ENCODE measurements around the gene FNBP1.

The FNBP1 gene
- 379 to 412 reads per million in 2 donors for total RNA-seq

DNA sequence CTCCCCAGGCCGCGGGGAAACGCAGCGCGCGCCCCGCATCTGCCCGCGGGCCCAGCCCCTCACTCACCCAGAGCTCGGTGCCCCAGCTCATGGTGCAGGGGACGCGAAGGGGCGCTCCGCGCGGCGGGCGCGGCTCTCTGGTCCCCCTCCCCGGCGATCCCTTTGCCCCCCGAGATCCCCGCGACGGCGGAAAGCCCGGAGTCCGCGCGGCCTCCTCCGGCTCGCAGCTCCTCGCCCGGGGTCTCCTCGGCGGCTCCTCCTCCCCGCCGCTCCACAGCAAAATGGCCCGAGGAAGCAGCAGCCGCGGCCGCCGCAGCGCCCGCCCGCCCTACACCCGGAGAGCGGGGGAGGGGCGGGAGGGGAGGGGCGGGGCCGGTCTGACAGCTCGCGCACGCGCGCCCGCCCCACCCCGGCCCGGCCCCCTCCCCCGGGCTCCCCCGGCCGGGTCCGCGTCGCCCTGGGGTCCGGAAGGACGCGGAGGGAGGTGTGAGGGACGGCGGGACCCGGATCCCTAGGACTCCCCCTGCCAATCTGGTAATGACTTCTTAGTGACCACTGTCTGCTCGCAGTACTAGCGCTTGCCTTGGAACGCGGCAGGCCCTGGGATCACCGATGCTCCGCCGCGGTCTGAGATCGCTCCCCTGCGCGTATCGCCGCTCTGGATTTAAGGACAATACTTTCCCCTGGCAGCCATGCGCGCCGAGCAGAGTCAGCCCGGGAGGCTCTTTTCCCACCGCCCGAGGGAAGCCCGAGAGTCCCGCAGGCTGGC lies at the start of gene FNBP1:
Gene FNBP1 (minus strand): TSS at position 305 of the 769 bp plus-strand sequence. CDS start 214 bp downstream, at position 91.
- DNase-seq: peak; percentile 72

- DNase-seq: no peak
Measured at GRCh38 chr9:130090915-130091314, 47.9 kb upstream of the FNBP1 start.

- DNase-seq: no peak
Measured at GRCh38 chr9:130089141-130089540, 46.2 kb upstream of the FNBP1 start.

- no peak for DNase-seq
Measured at GRCh38 chr9:130088051-130088450, 45.1 kb upstream of the FNBP1 start.

DNA sequence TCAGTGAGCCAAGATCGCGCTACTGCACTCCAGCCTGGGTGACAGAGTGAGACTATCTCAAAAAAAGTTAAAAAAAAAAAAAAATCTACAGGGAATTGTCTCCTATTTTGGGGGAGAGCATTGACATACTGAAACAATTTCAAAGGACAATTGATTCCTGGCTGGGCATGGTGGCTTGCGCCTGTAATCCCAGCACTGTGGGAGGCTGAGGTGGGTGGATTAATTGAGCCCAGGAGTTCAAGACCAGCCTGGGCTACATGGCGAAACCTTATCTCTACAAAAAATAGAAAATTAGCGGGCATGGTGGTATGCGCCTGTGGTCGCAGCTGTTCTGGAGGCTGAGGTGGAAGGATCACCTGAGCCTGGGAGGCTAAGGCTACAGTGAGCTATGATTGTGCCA lies 41.3 kb upstream of the FNBP1 start:
- DNase-seq: no peak

DNA sequence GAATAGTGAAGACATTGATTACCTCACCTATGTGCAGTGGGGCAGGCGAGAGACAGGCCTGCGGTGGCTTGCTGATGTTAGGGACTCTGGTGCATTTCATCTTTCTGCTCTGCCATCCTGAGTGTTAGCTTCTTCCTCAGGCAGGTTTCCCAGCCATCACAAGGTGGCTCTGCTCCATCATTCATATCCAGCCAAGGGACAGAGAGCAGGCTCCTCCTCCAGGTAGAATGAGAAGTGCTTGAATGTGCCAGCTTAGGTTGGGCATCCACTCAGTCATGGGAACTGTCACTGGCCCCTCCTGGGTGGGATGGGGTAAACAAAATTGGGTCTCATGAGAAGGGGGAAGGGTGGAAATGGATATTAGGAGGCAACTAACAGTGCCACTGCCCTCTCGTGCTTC lies 35.6 kb upstream of the FNBP1 start:
- DNase-seq: no peak

DNA sequence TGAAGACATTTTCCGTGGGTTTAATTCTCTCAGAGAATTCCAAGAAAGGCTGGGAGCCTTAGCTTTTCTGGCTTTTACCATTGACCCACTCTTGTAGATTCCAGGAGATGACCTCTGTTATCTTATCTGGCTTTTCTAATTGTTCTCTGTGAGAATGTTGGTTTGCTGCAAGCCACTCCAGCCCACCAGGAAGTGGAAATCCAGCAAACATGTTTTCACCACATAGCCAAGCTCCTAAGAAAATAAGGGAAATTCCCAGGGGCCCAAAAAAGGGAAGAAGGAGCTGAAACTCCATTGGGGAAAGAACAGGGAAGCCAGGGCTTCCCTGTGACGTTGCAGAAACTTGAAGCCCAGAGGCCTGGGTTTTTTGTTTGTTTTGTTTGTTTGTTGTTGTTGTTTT lies 30.4 kb upstream of the FNBP1 start:
- DNase-seq: no peak

DNA sequence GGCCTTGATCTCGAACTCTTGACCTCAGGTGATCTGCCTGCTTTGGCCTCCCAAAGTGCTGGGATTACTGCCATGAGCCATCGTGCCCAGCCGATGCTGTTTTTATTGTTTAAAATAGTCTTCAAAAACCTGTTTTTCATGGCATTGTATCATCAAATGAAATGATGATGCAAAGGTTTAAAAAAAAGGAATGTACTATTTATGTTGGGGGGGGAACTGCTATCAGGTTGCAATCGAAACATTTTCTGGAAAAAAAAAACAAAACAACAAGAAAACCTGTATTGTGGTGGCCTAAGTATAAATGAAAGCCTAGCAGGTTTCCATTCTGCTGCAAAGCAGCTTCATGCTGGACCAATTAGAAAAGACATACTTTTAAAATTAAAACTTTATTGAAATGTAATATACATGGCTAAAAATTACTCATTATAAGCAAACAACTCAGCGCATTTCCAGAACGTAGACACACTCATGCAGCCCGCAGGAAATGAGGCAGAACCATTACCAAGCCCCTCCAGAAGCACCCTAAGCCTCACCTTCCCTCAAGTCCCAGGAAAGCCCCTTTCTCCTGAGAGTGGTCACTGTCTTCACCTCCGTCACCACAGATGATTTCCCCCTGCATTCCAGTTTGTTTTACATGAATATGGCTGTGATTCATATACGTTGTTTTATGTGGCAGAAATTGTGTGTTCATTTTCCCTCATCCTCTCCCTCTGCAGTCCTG lies 29.7 kb upstream of the FNBP1 start:
- no peak for DNase-seq

GRCh38 chr9:130069048-130069447 lies 26.1 kb upstream of the FNBP1 start:
- no peak for DNase-seq

DNA sequence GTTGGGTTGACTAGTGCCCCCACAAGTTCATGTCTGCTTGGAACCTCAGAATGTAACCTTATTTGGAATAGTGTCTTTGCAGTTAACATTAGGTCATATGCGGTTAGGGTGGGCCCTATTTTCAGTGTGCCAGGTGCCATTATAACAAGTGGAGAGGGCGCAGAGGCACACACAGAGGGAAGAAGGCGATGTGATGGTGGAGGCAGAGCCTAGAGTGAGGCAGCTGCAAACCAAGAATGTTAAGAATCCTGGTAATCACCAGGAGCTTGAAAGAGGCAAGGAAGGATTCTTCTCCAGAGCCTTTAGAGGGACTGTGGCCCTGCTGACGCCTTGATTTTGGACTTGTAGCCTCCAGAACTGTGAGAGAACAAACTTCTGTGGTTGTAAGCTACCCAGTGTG lies 21.6 kb upstream of the FNBP1 start:
- no peak for DNase-seq

DNA sequence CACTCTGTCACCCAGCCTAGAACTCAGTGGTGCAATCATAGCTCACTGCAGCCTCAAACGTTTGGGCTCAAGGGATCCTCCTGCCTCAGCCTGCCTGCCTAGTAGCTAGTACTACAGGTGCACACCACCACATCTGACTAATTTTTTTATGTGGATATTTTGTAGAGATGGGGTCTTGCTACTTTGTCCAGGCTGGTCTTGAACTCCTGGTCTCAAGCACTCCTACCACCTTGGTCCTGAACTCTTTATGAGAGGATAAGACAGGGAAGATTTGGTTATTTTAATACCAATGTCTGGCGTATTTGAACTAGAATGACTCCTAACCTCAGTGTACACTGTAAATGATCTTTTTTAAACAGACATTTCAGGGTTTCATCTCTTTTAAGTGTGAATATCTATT lies 19.8 kb upstream of the FNBP1 start:
- no peak for DNase-seq

DNA sequence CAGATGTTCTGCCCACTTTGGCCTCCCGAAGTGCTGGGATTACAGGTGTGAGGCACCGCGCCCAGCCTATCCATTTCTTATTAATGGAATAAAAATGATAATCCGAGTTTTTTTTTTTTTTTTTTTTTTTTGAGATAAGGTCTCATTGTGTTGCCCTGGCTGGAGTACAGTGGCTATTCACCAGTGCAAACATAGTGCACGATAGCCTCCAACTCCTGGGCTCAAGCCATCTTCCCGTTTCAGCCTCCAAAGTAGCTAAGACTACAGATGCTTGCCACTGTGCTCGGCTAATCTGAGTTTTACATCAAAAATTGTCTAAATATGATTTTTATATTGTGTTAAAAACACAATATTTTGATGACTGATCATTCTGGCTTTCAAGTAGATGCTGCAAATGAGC lies 17.3 kb upstream of the FNBP1 start:
- DNase-seq: no peak

DNA sequence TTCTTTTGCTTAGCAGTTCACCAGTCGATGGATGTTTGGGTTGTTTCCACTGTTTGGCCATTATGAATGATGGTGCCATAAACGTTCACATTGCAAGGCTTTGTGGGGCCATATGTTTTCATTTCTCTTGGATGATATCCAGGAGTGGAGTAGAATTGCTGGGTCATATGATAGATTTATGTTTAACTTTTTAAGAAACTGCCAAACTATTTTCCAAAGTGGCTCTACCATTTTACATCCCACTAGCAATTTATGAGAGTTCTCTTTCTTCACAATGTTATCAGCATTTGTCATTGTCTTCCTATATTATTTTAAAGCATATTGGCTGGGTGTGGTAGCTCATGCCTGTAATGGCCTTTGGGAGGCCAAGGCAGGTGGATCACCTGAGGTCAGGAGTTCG lies 15.9 kb upstream of the FNBP1 start:
- DNase-seq: no peak

- DNase-seq: no peak
Measured at GRCh38 chr9:130058154-130058553, 15.2 kb upstream of the FNBP1 start.

- DNase-seq: no peak
Measured at GRCh38 chr9:130054820-130055219, 11.8 kb upstream of the FNBP1 start.

GRCh38 chr9:130054325-130054786 lies 11.4 kb upstream of the FNBP1 start:
- no peak for DNase-seq

GRCh38 chr9:130053504-130054324 lies 10.7 kb upstream of the FNBP1 start, which contains the start of gene GPR107:
GPR107 (plus strand) TSS chr9:130053906; CDS start chr9:130053933, 27 bp downstream.
- DNase-seq: peak; percentile 55

DNA sequence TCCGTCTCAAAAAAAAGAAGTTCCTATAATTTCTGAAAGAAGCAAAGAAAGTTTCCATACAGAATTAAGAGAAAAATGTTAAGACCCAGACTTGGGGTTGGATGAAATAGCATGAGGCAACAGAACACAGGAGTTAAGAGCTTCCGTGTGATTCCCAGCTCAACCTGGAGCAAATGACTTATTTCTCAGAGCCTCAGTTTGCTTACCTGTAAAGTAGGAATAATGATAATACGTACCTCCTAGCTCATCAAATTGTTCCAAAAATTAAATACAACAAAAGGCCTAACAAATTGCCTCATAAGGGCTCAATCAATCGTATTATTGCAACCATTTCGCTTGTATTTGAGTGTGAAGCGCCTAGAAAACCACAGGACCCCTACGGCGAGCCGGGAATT lies 10.1 kb upstream of the FNBP1 start:
- no peak for DNase-seq

- DNase-seq: no peak
Measured at GRCh38 chr9:130051855-130052254, 8.9 kb upstream of the FNBP1 start.

DNA sequence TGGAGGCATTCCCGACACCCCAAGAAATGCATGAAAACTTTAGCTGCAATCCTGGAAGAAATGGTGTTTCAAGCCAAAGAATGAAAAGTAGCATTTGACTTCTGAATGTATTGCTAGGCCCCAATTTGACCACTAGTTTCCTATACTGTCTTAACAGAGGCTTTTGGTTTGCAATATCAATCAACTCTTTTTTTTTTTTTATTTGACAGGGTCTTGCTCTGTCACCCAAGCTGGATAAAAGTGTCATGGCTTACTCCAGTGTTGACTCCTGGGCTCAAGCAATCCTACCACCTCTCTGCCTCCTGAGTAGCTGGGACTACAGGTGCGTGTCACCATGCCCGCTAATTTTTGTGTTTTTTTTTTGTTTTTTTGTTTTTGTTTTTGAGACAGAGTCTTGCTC lies 7.5 kb upstream of the FNBP1 start:
- no peak for DNase-seq

DNA sequence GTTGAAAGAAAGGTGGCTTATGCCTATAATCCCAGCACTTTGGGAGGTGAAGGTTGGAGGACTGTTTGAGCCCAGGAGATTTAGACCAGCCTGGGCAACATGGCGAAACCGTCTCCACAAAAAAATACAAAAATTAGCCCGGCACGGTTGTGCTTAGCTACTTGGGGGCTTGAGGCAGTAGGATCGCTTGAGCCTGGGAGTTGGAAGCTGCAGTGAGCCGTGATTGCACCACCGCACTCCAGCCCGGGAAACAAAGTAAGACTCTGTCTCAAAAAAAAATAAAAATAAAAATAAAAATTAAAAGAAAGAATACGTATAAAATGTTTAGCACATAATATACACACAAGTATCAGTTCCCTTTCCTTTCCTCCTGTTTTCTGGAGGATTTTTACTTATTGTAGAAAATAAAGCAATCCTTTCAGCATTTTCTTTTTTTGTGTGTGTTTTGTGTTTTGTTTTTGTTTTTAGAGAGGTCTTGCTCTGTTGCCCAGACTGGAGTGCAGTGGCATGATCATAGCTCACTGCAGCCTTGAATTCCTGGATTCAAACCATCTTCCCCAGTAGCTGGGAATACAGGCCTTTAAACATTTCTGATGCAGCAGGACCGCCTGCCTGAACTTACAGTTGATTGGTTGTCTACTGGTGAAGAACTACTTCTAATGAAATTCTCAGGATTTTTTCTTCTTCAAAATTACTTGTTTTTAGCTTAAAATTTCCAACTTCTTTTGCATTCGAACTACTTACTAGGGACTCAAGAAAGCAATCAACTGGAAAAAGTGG lies 6.6 kb upstream of the FNBP1 start:
- DNase-seq: no peak

- DNase-seq: no peak
Measured at GRCh38 chr9:130045725-130046450, 2.9 kb upstream of the FNBP1 start.

Data from activated gamma-delta T cell (primary cell).